SKM-1 (cell line): ENCODE results near the gene ZBTB48.
"Not testable (repeated sequence)": the region's sequence is repeated elsewhere in the genome, so short reads cannot be mapped to it uniquely, and the experiment has no call there.

Experiments used
- DNase-seq: peaks from one replicate; lab custom pipeline; 2025; ENCODE audit not compliant: unreplicated experiment; lab: John Stamatoyannopoulos, UW

ZBTB48 gene

DNA sequence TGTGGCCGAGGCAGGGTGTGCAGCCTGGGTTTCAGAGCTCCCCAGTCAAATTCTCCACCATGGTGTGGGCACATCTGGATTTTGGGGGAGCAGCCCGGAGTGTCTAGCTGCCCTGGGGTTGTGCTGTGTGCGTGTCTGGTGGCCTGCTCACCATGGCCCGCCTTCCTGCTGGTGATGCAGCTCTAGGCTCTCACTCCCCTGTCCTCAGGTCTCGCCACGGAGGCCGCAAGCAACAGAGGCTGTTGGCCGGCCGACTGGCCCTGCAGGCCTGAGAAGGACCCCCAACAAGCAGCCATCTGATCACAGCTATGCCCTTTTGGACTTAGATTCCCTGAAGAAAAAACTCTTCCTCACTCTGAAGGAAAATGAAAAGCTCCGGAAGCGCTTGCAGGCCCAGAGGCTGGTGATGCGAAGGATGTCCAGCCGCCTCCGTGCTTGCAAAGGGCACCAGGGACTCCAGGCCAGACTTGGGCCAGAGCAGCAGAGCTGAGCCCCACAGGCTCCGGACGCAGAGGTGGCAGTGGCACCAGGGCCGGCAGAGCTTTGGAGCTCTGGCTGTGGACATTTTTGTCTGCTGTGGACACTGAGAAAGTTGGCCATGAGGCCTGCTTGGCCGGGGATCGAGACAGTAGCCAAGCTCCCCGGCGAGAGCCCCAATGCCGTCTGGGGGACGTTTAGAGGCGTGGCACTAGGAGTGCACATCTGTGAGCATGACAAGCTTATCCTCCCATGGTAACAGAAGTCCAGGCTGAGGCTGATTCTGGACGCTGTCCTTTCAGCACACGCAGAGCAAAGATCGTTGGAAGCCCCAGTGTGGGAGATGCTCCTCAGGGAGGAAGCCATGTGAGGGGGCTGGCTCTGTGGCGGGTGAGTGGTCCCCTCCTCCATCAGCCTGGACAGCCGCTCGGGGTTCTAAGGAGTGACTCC lies 53.1 kb downstream of the ZBTB48 start:
- no peak for DNase-seq

DNA sequence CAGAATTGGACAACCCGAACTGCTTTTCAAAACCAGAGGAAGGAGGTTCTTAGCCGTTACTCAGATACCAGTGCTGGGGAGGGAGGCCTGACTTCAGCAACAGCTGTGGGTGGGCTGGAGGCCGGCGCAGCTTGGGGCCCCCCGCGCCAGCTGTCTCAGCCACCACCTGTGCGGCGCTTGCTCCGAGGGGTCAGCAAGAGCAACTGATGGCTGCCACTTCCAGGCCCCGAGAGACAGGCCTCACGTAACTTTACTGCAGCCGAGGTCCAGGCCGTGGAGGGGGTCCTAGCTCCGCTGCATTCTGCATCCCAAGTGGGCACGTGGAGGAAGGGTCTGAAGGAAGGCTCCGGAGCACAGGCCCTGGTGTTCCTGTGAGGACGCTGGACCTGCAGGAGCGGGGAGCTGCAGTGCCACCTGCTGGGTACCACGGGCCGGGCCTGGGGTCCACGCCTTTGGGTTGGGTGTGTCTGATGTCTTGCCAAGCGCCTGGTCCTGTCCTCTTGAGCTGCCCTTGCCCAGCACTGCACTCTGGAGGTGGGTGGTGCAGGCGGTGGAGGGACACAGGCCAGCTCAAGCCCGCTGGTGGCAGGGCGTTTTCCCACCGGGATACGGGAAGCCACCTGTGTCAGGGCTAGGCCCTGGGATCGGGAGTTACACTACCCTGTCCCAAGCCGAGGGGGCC lies 54.7 kb downstream of the ZBTB48 start:
- no peak for DNase-seq

DNA sequence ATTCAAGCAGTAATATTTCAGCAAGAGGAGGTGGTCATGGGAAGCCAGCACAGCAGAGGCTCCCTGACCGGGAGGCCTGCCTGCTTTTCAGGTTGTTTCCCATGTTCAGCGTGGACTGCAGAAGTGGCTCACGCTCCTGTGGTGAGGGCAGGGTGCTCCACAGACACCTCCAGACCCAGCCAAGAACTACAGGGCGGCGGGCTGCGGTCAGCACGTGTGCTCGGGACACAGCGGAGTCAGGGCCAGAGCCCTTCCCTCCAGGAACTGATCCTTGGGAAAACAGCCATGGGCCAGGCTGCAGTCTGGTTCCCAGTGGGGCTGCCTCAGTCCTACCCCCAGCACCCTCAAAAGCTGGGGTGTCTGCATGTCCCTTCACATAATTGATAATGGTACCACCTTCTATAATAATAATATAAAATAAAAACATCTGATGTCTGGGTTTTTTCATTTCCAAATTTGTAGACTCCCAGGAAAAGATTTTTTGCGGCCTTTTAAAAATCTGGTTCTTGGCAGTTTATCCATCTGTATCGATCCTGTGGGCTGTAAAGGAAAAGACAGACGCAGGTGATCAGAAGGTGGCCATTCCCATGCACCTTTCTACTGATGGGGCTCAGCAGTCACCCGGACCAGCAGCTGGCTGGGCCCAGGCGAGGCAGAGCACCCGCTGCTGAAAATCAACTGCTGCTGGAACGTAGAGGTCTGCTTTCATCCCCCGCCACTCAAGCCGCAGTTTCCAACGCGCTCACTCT lies 55.5 kb downstream of the ZBTB48 start:
- no peak for DNase-seq

DNA sequence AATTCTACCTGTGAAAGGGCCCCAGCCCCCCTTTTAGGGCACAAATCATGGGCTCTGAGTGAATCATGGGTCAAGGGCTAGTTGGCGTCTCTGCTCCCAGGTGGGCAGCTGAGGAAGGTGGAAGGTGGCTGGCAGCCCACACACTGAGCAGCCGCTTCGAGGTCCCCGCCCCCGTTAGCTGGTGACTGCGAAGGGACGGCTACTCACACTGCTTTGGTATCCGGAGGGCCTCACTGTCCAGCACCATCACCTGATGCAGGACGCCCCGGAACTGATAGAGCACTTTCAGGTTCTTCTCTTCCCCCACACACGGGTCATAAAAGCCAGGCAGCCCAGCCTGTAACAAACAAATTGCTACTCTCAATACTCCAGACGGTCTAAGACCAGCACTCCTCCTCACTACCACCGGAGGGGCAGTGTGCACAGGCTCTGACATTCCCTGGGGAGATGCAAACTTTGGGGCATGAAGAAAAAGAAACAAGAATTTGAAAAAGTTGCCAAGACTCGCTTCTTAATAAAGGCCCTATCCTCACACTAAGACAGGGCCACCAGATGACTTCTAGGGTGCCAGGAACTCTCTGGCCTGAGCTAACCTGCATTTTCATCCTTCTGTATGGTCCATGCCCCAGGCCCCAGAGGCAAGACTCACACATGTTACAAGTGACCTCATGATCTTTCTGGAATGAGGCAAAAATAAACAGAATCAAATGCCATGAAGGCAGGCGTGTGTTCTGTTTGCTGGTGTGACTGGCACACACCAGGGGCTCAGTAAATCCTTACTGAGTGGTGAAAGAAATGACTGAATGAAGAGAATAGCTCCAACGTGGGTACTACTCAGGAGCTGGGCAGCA lies 56.3 kb downstream of the ZBTB48 start:
- no peak for DNase-seq

DNA sequence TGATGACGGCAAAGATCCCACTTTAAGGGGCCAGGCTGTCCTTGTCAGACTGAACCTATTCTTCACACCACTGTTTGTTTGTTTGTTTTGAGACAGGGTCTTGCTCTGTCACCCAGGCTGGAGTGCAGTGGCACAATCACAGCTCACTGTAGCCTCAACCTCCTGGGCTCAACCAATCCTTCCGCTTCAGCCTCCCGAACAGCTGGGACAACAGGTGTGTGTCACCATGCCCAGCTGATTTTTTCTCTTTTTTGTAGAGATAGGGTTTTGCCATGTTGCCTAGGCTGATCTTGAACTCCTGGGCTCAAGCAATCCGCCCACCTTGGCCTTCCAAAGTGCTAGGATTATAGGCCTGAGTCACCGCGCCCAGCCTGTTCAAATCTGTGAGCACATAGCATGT lies 57.0 kb downstream of the ZBTB48 start:
- DNase-seq, result not testable (repeated sequence)

DNA sequence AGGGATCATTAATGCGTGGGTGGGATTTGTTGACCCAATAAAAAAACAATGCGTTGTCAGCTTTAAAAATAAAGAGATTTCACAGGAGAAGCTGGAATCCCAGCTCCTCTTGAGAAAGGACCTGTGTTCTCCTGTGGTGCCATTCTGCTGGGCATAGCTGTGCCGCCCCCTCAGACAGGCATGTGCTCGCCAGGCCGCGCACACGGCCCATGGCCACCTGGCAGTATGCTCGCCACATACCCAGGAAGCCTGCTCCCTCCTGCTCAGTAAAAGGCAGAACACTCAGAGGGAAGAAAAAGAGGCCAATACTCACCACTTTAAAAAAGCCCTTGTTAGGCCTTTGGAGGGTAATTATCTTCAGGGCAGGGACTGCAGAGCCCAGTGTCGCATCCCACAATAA lies 58.0 kb downstream of the ZBTB48 start:
- DNase-seq, result no peak

GRCh38 chr1:6638226-6638625 lies 58.4 kb downstream of the ZBTB48 start:
- no peak for DNase-seq
